K562 (cell line): ENCODE results near the gene ST6GALNAC3.

Experiments used
- CBX8 ChIP-seq: fragments of 200-600 bp; sonication (generic); IDR thresholded peaks from 2 replicates; pipeline ENCODE4 v1.6.1; 2012; ENCODE audit warnings: borderline replicate concordance, mixed run types, low read depth, mild to moderate bottlenecking, moderate library complexity, mixed read lengths, low read length, control low read depth, inconsistent platforms; ENCODE audit not compliant: poor library complexity, severe bottlenecking; ENCODE audit errors: extremely low read depth
- CTCF ChIP-seq, 3 experiments: IDR thresholded peaks in 2 of 3; conservative IDR thresholded peaks in 1 of 3; 2 replicates each; pipeline ENCODE4 v1.5.1; 2011 to 2012; ENCODE audit warnings: low read length in 3 of 3, mild to moderate bottlenecking in 3 of 3, control low read depth in 2 of 3, improper control_type of control experiment in 1 of 3, inconsistent platforms in 1 of 3, low read depth in 1 of 3, mixed read lengths in 1 of 3, moderate library complexity in 1 of 3; ENCODE audit not compliant: insufficient read depth in 2 of 3
- ELF1 ChIP-seq: fragments of 200-800 bp; sonication (Bioruptor generic); IDR thresholded peaks from 2 replicates; pipeline ENCODE4 v1.6.1; 2016; ENCODE audit warnings: missing genetic modification characterization, missing compliant biosample characterization
- KLF6 ChIP-seq: fragments of 250-450 bp; sonication (Bioruptor Pico); IDR thresholded peaks from 2 replicates; pipeline ENCODE4 v1.4.0; 2020; ENCODE audit warnings: mild to moderate bottlenecking, moderate library complexity, borderline replicate concordance
- NR2C2 ChIP-seq, 2 experiments: fragments of 200-800 bp in 1 of 2; sonication (Bioruptor generic) in 1 of 2; sonication (generic) in 1 of 2; formaldehyde crosslinking in 1 of 2; IDR thresholded peaks; 2 replicates each; pipeline versions ENCODE4 v1.6.1 to v1.8.0; 2016 to 2022; ENCODE audit warnings: mild to moderate bottlenecking in 1 of 2, missing compliant biosample characterization in 1 of 2, missing genetic modification characterization in 1 of 2, missing genetic modification reagents in 1 of 2
- POLR2G ChIP-seq: fragments of 200-400 bp; formaldehyde crosslinking; IDR thresholded peaks from 2 replicates; pipeline ENCODE4 v1.6.1; 2017; ENCODE audit warnings: low read depth, mild to moderate bottlenecking, antibody characterized with exemption, low read length, moderate library complexity
- RBM22 ChIP-seq: fragments of 200-400 bp; formaldehyde crosslinking; IDR thresholded peaks from 2 replicates; pipeline ENCODE4 v1.6.1; 2018; ENCODE audit warnings: low read length, low read depth; ENCODE audit not compliant: poor library complexity, severe bottlenecking
- RFX1 ChIP-seq: fragments of 450-650 bp; IDR thresholded peaks from 2 replicates; pipeline ENCODE4 v1.6.1; 2016; ENCODE audit warnings: mild to moderate bottlenecking, moderate library complexity
- ZNF707 ChIP-seq: fragments of 250-450 bp; sonication (Bioruptor Pico); conservative IDR thresholded peaks from 2 replicates; pipeline ENCODE4 v1.8.0; 2022; ENCODE audit warnings: inconsistent platforms, mild to moderate bottlenecking, moderate library complexity
- TF ChIP-seq, protein P1 (sequence below): fragments of 150-350 bp; conservative IDR thresholded peaks from 2 replicates; pipeline ENCODE4 v1.6.1; 2014; ENCODE audit warnings: low read length

DNA sequence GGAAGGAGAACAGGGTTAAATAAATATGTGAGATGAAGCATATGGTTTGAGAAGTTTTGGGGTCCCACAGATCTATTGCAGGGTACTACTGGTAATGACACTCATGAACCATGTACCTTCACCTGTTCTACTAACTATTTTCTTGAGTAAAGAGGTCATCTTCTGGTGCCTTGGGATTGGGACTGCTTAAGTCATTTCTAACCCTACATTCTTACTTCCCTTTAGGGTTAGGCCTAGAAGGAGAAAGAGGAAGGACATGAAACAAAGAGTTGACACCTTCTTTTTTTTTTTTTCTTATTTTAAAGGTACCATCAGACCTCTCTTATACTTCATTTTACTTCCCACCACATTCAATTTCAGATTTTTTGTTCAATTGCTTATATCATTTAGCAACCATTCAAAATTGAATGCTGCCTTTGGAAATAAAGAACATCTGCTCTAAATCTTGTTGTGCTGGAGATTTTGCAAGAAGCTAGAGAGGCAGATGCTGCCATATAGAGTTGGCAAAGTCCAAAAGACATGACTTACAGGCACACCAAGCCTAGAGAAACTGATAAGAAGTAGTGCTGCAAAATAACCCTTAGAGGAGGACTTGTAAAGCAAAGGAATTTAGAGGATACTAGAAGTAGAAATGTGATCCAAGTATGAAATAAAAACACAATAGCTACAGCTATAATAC lies 418.3 kb downstream of the ST6GALNAC3 start:
- TF ChIP-seq ELF1 (no peak), KLF6 (CRISPR knock-in tag) (no peak), CTCF (IDR thresholded peaks at IDR 0.05 in 2 of 3, conservative IDR thresholded peaks at IDR 0.05 in 1 of 3; ENCODE audit: insufficient read depth in 2 of 3, low read depth in 1 of 3, low read length in 3 of 3) (no peak), ZNF707 (CRISPR knock-in tag) (no peak), RBM22 (no peak), POLR2G (no peak), RFX1 (no peak), NR2C2 (CRISPR knock-in tag; IDR thresholded peaks at IDR 0.05) (no peak), NR2C2 (tag; IDR thresholded peaks at IDR 0.05) (no peak), CBX8 (no peak)
- TF ChIP-seq, protein P1, sequence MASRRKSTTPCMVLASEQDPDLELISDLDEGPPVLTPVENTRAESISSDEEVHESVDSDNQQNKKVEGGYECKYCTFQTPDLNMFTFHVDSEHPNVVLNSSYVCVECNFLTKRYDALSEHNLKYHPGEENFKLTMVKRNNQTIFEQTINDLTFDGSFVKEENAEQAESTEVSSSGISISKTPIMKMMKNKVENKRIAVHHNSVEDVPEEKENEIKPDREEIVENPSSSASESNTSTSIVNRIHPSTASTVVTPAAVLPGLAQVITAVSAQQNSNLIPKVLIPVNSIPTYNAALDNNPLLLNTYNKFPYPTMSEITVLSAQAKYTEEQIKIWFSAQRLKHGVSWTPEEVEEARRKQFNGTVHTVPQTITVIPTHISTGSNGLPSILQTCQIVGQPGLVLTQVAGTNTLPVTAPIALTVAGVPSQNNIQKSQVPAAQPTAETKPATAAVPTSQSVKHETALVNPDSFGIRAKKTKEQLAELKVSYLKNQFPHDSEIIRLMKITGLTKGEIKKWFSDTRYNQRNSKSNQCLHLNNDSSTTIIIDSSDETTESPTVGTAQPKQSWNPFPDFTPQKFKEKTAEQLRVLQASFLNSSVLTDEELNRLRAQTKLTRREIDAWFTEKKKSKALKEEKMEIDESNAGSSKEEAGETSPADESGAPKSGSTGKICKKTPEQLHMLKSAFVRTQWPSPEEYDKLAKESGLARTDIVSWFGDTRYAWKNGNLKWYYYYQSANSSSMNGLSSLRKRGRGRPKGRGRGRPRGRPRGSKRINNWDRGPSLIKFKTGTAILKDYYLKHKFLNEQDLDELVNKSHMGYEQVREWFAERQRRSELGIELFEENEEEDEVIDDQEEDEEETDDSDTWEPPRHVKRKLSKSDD: no peak
